Measurements from ENCODE around the gene CHIT1. TPM values are rescaled to one million over a fixed set of nuclear protein-coding genes. Genes with fewer than 3 reads are reported as not detected.
A peak's percentile ranks its signal among the peaks of the same experiment; 100 is the strongest.

Gene CHIT1
- total RNA-seq, 4 donors from 2014 or later = 0.07 to 0.77 TPM; not detected in 2

- H3K27ac ChIP-seq = peak overlapping the region; percentile 60 to 70
- no peak overlapping the region for H3K4me3 ChIP-seq
- H3K27me3 ChIP-seq = no peaks in the 10 kb centered on the region
- peak; percentile 45 to 57 for DNase-seq
- TF ChIP-seq POLR2A (IDR thresholded peaks at IDR 0.05) = no peak
- TF ChIP-seq, protein P1, sequence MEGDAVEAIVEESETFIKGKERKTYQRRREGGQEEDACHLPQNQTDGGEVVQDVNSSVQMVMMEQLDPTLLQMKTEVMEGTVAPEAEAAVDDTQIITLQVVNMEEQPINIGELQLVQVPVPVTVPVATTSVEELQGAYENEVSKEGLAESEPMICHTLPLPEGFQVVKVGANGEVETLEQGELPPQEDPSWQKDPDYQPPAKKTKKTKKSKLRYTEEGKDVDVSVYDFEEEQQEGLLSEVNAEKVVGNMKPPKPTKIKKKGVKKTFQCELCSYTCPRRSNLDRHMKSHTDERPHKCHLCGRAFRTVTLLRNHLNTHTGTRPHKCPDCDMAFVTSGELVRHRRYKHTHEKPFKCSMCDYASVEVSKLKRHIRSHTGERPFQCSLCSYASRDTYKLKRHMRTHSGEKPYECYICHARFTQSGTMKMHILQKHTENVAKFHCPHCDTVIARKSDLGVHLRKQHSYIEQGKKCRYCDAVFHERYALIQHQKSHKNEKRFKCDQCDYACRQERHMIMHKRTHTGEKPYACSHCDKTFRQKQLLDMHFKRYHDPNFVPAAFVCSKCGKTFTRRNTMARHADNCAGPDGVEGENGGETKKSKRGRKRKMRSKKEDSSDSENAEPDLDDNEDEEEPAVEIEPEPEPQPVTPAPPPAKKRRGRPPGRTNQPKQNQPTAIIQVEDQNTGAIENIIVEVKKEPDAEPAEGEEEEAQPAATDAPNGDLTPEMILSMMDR (IDR thresholded peaks at IDR 0.05) = no peak
- peaks cover 0 to 9% of the 10 kb centered on the region in 2 donors for H3K4me1 ChIP-seq
- intact Hi-C loops (cut with DNase I; ENCODE audit: low total_unique reads) = no loop called here
- no peaks in the 10 kb centered on the region for H3K36me3 ChIP-seq
- no peaks in the 10 kb centered on the region for H3K9me3 ChIP-seq
Measured at GRCh38 chr1:203199816-203200571, 29.5 kb downstream of the CHIT1 start.

GRCh38 chr1:203199481-203199815 is 30.0 kb downstream of the CHIT1 start:
- Histone ChIP-seq H3K9me3 (no peaks in the 10 kb centered on the region), H3K27me3 (no peaks in the 10 kb centered on the region), H3K4me1 (peaks cover 0 to 9% of the 10 kb centered on the region in 2 donors), H3K4me3 (no peak overlapping the region), H3K36me3 (no peaks in the 10 kb centered on the region), H3K27ac (peak overlapping the region; percentile 60 to 70)
- intact Hi-C loops (cut with DNase I; ENCODE audit: low total_unique reads) = no loop called here
- no peak for DNase-seq
- TF ChIP-seq POLR2A (IDR thresholded peaks at IDR 0.05) = no peak
- TF ChIP-seq, protein P1 (IDR thresholded peaks at IDR 0.05) = no peak

DNA sequence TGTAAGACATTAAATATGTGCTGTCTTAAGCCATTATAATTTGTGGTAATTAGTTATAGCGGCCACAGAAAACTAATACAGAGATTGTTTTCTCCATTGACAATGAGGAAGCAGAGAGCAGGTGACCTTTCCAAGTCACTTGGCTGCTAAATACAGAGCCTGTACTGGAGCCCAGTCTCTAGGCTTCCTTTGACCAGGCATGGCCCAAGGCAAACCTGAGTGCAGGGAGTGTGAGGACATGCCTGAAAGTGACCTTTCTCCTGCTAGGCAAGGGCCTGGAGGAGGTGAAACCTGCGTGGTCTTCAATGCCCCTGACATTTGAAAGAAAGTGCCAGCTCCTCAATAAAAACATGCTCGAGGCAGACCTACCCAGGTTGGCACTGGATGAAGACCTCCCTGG is 30.5 kb downstream of the CHIT1 start:
- Histone ChIP-seq H3K9me3 (no peaks in the 10 kb centered on the region), H3K27ac (peak overlapping the region in 1 of 2 donors; percentile 70), H3K4me1 (peaks cover 0 to 9% of the 10 kb centered on the region in 2 donors), H3K36me3 (no peaks in the 10 kb centered on the region), H3K4me3 (no peak overlapping the region), H3K27me3 (no peaks in the 10 kb centered on the region)
- DNase-seq = no peak
- TF ChIP-seq, protein P1 (IDR thresholded peaks at IDR 0.05) = no peak
- no peak for TF ChIP-seq POLR2A (IDR thresholded peaks at IDR 0.05)
- intact Hi-C loops (cut with DNase I; ENCODE audit: low total_unique reads) = no loop called here

DNA sequence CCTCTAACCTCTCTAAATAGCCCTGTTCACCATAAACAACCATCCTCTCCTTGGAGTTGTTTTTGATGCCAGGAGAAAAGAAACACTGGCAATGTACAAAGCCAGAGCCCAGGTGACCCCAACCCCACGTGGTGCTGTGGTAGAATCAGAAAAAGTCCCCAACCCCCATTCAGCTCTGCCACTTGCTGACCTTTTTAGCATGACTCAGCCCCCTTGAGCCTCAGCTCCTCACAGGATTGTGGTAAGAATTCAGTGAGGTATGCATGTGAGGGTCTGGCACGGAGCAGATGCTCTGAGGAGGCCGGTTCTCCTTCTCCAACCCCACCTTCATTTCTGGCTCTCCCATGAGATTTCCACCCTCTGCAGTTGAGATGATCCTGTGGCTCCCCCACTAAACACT is 31.8 kb downstream of the CHIT1 start:
- TF ChIP-seq POLR2A (IDR thresholded peaks at IDR 0.05) = no peak
- TF ChIP-seq, protein P1 (IDR thresholded peaks at IDR 0.05) = no peak
- DNase-seq = no peak
- Histone ChIP-seq H3K36me3 (no peaks in the 10 kb centered on the region), H3K4me1 (peaks cover 0 to 9% of the 10 kb centered on the region in 2 donors), H3K4me3 (no peak overlapping the region), H3K27ac (no peak overlapping the region), H3K27me3 (no peaks in the 10 kb centered on the region), H3K9me3 (no peaks in the 10 kb centered on the region)
- intact Hi-C loops (cut with DNase I; ENCODE audit: low total_unique reads) = no loop called here

GRCh38 chr1:203196371-203196770 is 33.1 kb downstream of the CHIT1 start:
- H3K4me1 ChIP-seq = peaks cover 0 to 9% of the 10 kb centered on the region in 2 donors
- no peaks in the 10 kb centered on the region for H3K36me3 ChIP-seq
- TF ChIP-seq, protein P1 (IDR thresholded peaks at IDR 0.05) = no peak
- no peak for TF ChIP-seq POLR2A (IDR thresholded peaks at IDR 0.05)
- no peaks in the 10 kb centered on the region for H3K27me3 ChIP-seq
- H3K4me3 ChIP-seq = no peak overlapping the region
- no peak for DNase-seq
- peak overlapping the region in 1 of 2 donors; percentile 17 for H3K27ac ChIP-seq
- intact Hi-C loops (cut with DNase I; ENCODE audit: low total_unique reads) = no loop called here
- no peaks in the 10 kb centered on the region for H3K9me3 ChIP-seq

Measured in uterus (tissue), 4 donors.